ENCODE measurements around the gene DNAH8.

DNA sequence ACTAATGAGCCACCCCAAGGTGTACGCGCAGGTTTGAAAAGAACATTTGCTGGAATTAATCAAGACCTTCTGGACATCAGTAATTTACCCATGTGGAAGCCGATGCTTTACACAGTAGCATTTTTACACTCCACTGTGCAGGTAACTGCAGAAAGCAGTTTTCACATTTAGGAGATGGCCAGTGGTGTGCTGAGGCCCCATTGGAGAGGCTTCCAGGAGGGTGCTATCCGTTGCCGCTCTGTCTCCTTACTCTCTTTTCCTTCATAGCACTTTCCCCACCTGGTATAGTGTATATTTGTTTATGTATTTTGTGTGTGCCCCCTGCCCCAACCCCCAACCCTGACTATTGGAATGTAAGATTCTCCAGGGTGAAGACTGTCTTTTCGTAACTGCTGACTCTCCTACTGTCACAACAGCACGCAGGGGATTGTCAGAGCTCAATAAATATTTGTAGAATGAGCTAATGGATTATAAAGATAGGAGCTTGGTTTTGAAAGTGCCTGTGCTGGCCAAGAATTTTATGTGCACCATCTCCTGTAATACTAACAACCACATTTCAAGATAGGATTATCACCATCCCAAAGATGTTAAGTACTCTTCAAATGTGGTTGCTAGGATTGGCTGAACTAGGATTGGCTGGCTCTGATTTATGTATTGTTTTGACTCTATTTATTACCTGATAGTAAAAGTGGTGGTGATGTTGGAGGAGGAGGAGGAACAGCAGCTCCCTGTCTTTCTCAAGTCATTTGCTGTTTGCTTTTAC lies 259.5 kb downstream of the DNAH8 start:
- TF ChIP-seq, protein P1, sequence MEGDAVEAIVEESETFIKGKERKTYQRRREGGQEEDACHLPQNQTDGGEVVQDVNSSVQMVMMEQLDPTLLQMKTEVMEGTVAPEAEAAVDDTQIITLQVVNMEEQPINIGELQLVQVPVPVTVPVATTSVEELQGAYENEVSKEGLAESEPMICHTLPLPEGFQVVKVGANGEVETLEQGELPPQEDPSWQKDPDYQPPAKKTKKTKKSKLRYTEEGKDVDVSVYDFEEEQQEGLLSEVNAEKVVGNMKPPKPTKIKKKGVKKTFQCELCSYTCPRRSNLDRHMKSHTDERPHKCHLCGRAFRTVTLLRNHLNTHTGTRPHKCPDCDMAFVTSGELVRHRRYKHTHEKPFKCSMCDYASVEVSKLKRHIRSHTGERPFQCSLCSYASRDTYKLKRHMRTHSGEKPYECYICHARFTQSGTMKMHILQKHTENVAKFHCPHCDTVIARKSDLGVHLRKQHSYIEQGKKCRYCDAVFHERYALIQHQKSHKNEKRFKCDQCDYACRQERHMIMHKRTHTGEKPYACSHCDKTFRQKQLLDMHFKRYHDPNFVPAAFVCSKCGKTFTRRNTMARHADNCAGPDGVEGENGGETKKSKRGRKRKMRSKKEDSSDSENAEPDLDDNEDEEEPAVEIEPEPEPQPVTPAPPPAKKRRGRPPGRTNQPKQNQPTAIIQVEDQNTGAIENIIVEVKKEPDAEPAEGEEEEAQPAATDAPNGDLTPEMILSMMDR (IDR thresholded peaks at IDR 0.05) = no peak
- TF ChIP-seq POLR2A (IDR thresholded peaks at IDR 0.05) = no peak
